A673 (cell line): ENCODE results near the gene HERC3.

Source experiments
- CTCF ChIP-seq: fragments of 300-800, 200-600 bp; sonication (generic); conservative IDR thresholded peaks from 2 replicates; pipeline ENCODE4 v1.5.1; 2017; ENCODE audit warnings: low read depth, mild to moderate bottlenecking, antibody characterized with exemption, low read length, moderate library complexity, mixed read lengths
- EZH2 ChIP-seq: fragments of 200-600 bp; sonication (generic); IDR thresholded peaks from 2 replicates; pipeline ENCODE4 v1.6.1; 2017; ENCODE audit warnings: borderline replicate concordance, low read depth, mild to moderate bottlenecking, mixed read lengths, antibody characterized with exemption, low read length; ENCODE audit not compliant: poor library complexity, severe bottlenecking

GRCh38 chr4:88722828-88723227 is 130.5 kb downstream of the HERC3 start:
- TF ChIP-seq EZH2 (no peak), CTCF (no peak)
